Mesendoderm (in vitro differentiated cells): ENCODE results near the gene LAPTM5.

Source experiments
- DNase-seq: peaks from one replicate; pipeline ENCODE4 v3.0.0; 2013
- H2AK5ac ChIP-seq: 2 replicates; pipeline ENCODE4 v1.6.1; 2013; ENCODE audit warnings: low read length, inconsistent platforms
- H2BK120ac ChIP-seq: 2 replicates; pipeline ENCODE4 v1.6.1; 2013; ENCODE audit warnings: low read depth, mild to moderate bottlenecking, low read length, moderate library complexity, mixed read lengths
- H2BK15ac ChIP-seq: replicated peaks from 2 replicates; pipeline ENCODE4 v1.6.1; 2013; ENCODE audit warnings: low read depth, mild to moderate bottlenecking, moderate library complexity
- H2BK5ac ChIP-seq: 2 replicates; pipeline ENCODE4 v1.6.1; 2013; ENCODE audit warnings: low read length, inconsistent platforms
- H3K18ac ChIP-seq: 2 replicates; pipeline ENCODE4 v1.6.1; 2013; ENCODE audit warnings: mild to moderate bottlenecking, low read length, mixed read lengths
- H3K23ac ChIP-seq: one replicate; pipeline ENCODE4 v1.6.1; 2013; ENCODE audit warnings: low read length
- H3K27ac ChIP-seq: 2 replicates; pipeline ENCODE4 v1.5.1; 2013; ENCODE audit warnings: low read depth, mild to moderate bottlenecking, inconsistent platforms, low read length, moderate library complexity
- H3K27me3 ChIP-seq: 2 replicates; pipeline ENCODE4 v1.6.1; 2013; ENCODE audit warnings: low read length, control low read depth, mild to moderate bottlenecking, inconsistent platforms; ENCODE audit not compliant: insufficient read depth, poor library complexity
- H3K36me3 ChIP-seq: 2 replicates; pipeline ENCODE4 v1.6.1; 2013; ENCODE audit warnings: low read length, inconsistent platforms; ENCODE audit not compliant: control insufficient read depth, insufficient read depth
- H3K4ac ChIP-seq: one replicate; pipeline ENCODE4 v1.6.1; 2013; ENCODE audit warnings: low read depth, mild to moderate bottlenecking, low read length, moderate library complexity
- H3K4me1 ChIP-seq: 2 replicates; pipeline ENCODE4 v1.6.1; 2013; ENCODE audit warnings: low read depth, low read length, inconsistent platforms; ENCODE audit not compliant: control insufficient read depth
- H3K4me2 ChIP-seq: 2 replicates; pipeline ENCODE4 v1.6.1; 2013; ENCODE audit warnings: low read length
- H3K4me3 ChIP-seq: 2 replicates; pipeline ENCODE4 v1.5.1; 2013; ENCODE audit warnings: mild to moderate bottlenecking, low read length
- H3K56ac ChIP-seq: one replicate; pipeline ENCODE4 v1.6.1; 2013; ENCODE audit warnings: low read length
- H3K79me1 ChIP-seq: 2 replicates; pipeline ENCODE4 v1.6.1; 2013; ENCODE audit warnings: low read length, inconsistent platforms
- H3K79me2 ChIP-seq: 2 replicates; pipeline ENCODE4 v1.6.1; 2013; ENCODE audit warnings: mild to moderate bottlenecking, low read length; ENCODE audit not compliant: control insufficient read depth, insufficient read depth
- H3K9ac ChIP-seq: 2 replicates; pipeline ENCODE4 v1.6.1; 2013; ENCODE audit warnings: low read length, inconsistent platforms
- H4K5ac ChIP-seq: one replicate; pipeline ENCODE4 v1.6.1; 2013; ENCODE audit warnings: low read length
- H4K8ac ChIP-seq: one replicate; pipeline ENCODE4 v1.6.1; 2013; ENCODE audit warnings: low read depth, mild to moderate bottlenecking, control low read depth, low read length, moderate library complexity
- WGBS: extraction: QIAGEN DNeasy Blood & Tissue Kit; methylation state at CpG from one replicate; pipeline ENCODE4 v1.1.7; 2013; ENCODE audit warnings: low lambda C conversion rate, missing lambda C conversion rate; ENCODE audit not compliant: insufficient coverage; ENCODE audit errors: extremely low coverage; 5-methylcytosine and 5-hydroxymethylcytosine counted together

Gene LAPTM5

GRCh38 chr1:30745834-30746208, 11.8 kb downstream of the LAPTM5 start:
- H3K4me3 ChIP-seq, result no peak overlapping the region
- no peak overlapping the region for H3K9ac ChIP-seq
- H3K56ac ChIP-seq, result no peak overlapping the region
- no peaks in the 10 kb centered on the region for H3K79me1 ChIP-seq
- DNase-seq, result no peak
- no peak overlapping the region for H2AK5ac ChIP-seq
- no peak overlapping the region for H4K8ac ChIP-seq
- H3K4ac ChIP-seq, result no peak overlapping the region
- H2BK5ac ChIP-seq, result no peak overlapping the region
- H2BK120ac ChIP-seq, result no peak overlapping the region
- no CpG with 5 or more reads among the region's 4 CpGs for WGBS
- H3K4me2 ChIP-seq, result no peak overlapping the region
- peaks cover 5% of the 10 kb centered on the region for H3K4me1 ChIP-seq
- H3K18ac ChIP-seq, result no peak overlapping the region
- no peak overlapping the region for H2BK15ac ChIP-seq
- no peak overlapping the region for H3K27ac ChIP-seq
- no peaks in the 10 kb centered on the region for H3K36me3 ChIP-seq
- H3K27me3 ChIP-seq, result no peaks in the 10 kb centered on the region
- H3K79me2 ChIP-seq, result no peaks in the 10 kb centered on the region
- no peak overlapping the region for H3K23ac ChIP-seq
- no peak overlapping the region for H4K5ac ChIP-seq

GRCh38 chr1:30745156-30745833, 12.3 kb downstream of the LAPTM5 start:
- Histone ChIP-seq H3K4ac (no peak overlapping the region), H3K18ac (no peak overlapping the region), H3K27me3 (no peaks in the 10 kb centered on the region), H3K4me2 (no peak overlapping the region), H3K79me2 (no peaks in the 10 kb centered on the region), H3K56ac (peak overlapping the region; percentile 34), H3K27ac (no peak overlapping the region), H3K23ac (no peak overlapping the region), H2BK5ac (no peak overlapping the region), H3K36me3 (no peaks in the 10 kb centered on the region), H3K79me1 (no peaks in the 10 kb centered on the region), H3K4me3 (no peak overlapping the region), H4K8ac (no peak overlapping the region), H2BK120ac (no peak overlapping the region), H2BK15ac (no peak overlapping the region), H3K9ac (no peak overlapping the region), H2AK5ac (no peak overlapping the region), H4K5ac (no peak overlapping the region), H3K4me1 (peaks cover 6% of the 10 kb centered on the region)
- WGBS, result no CpG with 5 or more reads among the region's 14 CpGs
- no peak for DNase-seq

DNA sequence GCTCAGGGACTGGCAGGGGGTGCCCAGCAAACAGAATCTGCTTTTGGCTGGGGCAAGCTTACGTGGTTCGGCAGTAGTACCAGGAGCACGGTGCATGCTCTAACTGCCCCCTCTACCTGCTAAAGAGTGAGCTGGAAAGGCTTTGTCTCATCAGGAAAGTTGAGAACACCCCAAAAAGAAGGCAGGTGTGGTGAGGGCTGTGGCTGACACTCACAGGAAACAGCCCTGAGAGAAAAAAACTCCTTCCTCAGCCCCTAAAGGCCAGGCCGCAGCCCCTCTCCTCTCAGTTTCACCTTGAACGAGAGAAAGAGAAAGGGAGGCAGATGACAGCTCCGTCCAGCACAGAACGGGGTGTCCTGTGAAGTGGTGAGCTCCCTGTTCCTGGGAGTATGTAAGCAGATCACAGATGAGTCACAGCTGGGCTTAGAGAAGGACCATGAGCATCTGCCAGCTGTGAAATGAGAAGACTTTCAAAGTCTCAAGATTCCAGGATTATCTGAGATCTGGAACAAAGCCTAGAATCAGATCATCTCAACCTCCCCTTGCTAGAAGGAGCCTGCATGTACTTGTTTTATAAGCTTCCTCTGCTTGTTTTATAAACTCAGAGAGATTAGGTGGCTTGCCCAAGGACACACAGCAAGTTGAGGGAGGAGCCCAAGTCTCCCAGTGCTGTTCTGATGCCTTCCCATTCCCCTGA, 13.4 kb downstream of the LAPTM5 start:
- Histone ChIP-seq H3K36me3 (no peaks in the 10 kb centered on the region), H3K23ac (no peak overlapping the region), H3K79me2 (no peaks in the 10 kb centered on the region), H3K9ac (no peak overlapping the region), H3K4me3 (no peak overlapping the region), H3K56ac (no peak overlapping the region), H2BK120ac (no peak overlapping the region), H3K27ac (no peak overlapping the region), H3K4me2 (no peak overlapping the region), H3K79me1 (no peaks in the 10 kb centered on the region), H2BK5ac (no peak overlapping the region), H3K18ac (no peak overlapping the region), H4K5ac (no peak overlapping the region), H2AK5ac (no peak overlapping the region), H2BK15ac (no peak overlapping the region), H4K8ac (no peak overlapping the region), H3K4ac (no peak overlapping the region), H3K4me1 (peaks cover 7% of the 10 kb centered on the region), H3K27me3 (no peaks in the 10 kb centered on the region)
- no peak for DNase-seq
- WGBS, result no CpG with 5 or more reads among the region's 7 CpGs

GRCh38 chr1:30743584-30744059, 14.0 kb downstream of the LAPTM5 start:
- Histone ChIP-seq H2BK15ac (no peak overlapping the region), H4K8ac (no peak overlapping the region), H3K79me2 (no peaks in the 10 kb centered on the region), H3K56ac (no peak overlapping the region), H2BK5ac (no peak overlapping the region), H3K79me1 (no peaks in the 10 kb centered on the region), H3K4me3 (no peak overlapping the region), H3K27me3 (no peaks in the 10 kb centered on the region), H3K27ac (no peak overlapping the region), H3K36me3 (no peaks in the 10 kb centered on the region), H3K4me2 (no peak overlapping the region), H2AK5ac (no peak overlapping the region), H4K5ac (no peak overlapping the region), H3K9ac (no peak overlapping the region), H3K4me1 (peaks cover 7% of the 10 kb centered on the region), H3K23ac (no peak overlapping the region), H3K4ac (no peak overlapping the region), H2BK120ac (no peak overlapping the region), H3K18ac (no peak overlapping the region)
- DNase-seq, result no peak
- WGBS, result no CpG with 5 or more reads among the region's 4 CpGs

GRCh38 chr1:30742963-30743559, 14.5 kb downstream of the LAPTM5 start:
- no peaks in the 10 kb centered on the region for H3K36me3 ChIP-seq
- H3K9ac ChIP-seq, result no peak overlapping the region
- H3K27ac ChIP-seq, result no peak overlapping the region
- H3K79me2 ChIP-seq, result no peaks in the 10 kb centered on the region
- no peak overlapping the region for H2BK120ac ChIP-seq
- H3K4me3 ChIP-seq, result no peak overlapping the region
- H3K4ac ChIP-seq, result no peak overlapping the region
- WGBS, result no CpG with 5 or more reads among the region's 3 CpGs
- no peak overlapping the region for H3K56ac ChIP-seq
- no peak overlapping the region for H3K4me2 ChIP-seq
- H3K4me1 ChIP-seq, result peaks cover 7% of the 10 kb centered on the region
- H3K79me1 ChIP-seq, result no peaks in the 10 kb centered on the region
- H2BK15ac ChIP-seq, result no peak overlapping the region
- H3K27me3 ChIP-seq, result no peaks in the 10 kb centered on the region
- H3K23ac ChIP-seq, result no peak overlapping the region
- no peak overlapping the region for H2AK5ac ChIP-seq
- no peak overlapping the region for H2BK5ac ChIP-seq
- H3K18ac ChIP-seq, result no peak overlapping the region
- H4K5ac ChIP-seq, result no peak overlapping the region
- DNase-seq, result no peak
- no peak overlapping the region for H4K8ac ChIP-seq
